ENCODE results near the gene GMIP.

Gene GMIP

DNA sequence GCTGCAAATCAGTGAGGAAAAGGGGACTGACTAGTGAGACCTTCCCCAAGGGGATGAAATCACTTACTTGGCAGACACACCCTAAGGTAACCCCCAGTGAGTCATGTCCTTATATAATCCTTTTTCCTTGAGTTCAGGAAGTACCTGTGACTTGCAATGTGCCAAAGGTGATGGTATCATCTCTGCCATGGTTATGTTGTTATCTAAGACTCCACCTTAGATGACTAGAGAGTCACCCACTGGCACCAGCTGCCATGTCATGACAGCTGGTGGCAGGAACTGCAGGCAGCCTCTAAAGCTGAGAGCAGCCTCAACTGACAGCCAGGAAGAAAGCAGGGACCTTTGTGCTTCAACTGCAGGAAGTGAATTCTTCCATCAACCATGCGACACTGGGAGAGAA lies 37.4 kb downstream of the GMIP start:
- no peak for DNase-seq (ENCODE audit: low read depth in 2 of 2)

DNA sequence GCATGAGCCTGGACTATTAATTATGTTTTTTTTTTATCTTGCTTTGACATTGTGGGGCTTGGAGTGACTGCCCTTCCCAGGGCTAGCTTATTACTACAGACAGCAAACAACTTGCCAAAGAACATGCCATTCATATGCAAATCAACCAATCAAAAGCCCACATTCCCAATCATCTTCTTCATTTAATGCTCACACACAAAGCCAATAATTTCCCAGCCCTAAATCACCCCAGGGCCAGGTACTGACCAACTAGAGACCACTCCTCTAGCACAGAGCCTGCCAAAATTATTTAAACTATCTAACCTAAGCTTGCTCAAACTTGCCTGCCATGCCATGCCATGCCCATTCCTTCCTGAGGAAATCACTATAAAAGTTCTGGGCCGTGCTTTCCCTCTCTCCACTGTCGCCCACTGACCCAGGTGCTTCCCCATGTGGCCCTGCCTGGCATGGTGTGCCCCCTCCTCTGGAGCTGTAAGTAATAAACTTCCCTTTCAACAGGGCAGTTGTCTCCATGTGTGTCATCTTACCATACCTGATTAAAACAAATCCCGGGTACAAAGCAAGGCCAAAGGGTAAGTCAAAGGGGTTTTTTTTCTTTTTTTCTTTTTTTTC lies 40.6 kb downstream of the GMIP start:
- DNase-seq (ENCODE audit: low read depth in 2 of 2), result no peak

DNA sequence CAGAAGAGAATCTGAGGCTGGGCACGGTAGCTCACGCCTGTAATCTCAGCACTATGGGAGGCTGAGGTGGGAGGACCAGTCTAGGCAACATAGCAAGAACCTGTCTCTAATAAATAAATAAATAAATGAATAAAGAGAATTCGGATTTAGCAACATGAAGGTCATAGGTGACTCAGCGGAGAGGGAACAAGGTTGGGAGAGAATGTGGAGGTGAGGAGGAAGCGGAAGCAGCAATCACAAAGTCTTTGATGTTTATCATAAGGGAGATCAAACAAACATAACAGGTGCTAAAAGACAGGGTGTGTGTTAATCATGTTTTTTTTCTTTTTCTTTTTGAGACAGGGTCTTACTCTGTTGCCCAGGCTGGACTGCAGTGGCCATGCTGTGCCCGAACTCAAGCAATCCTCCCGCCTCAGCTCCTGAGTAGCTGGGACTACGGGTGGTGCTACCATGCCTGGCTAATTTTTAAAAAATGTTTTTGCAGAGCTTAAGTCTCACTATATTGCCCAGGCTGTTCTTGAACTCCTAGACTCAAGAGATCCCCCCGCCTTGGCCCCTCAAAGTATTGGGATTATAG lies 41.2 kb downstream of the GMIP start:
- DNase-seq (ENCODE audit: low read depth in 2 of 2), result peak in 1 of 2 donors; percentile 40

DNA sequence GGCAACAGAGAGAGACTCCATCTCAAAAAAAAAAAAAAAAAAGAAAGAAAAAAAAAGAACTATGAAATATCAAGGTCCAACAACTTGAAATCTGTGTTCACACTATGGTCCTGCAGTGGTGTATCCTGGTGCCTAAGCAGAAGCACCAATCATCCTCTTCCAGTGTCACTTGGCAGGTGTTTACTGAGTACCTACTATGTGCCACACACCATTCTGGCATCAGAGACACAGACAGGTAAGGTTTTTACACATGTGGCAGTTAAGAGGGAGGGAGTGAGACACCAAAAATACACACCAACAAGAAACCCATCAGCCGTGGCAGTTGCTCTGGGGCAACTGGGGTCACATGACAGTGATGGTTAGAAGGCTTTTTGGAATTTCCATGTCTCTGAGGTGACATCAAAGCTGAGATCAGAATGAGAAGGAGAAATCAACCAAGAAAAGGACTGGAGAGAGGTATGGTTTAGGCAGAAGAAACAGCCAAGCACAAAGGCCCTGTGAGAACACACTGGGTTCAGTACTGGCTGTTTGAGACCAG lies 42.6 kb downstream of the GMIP start:
- DNase-seq (ENCODE audit: low read depth in 2 of 2), result no peak

DNA sequence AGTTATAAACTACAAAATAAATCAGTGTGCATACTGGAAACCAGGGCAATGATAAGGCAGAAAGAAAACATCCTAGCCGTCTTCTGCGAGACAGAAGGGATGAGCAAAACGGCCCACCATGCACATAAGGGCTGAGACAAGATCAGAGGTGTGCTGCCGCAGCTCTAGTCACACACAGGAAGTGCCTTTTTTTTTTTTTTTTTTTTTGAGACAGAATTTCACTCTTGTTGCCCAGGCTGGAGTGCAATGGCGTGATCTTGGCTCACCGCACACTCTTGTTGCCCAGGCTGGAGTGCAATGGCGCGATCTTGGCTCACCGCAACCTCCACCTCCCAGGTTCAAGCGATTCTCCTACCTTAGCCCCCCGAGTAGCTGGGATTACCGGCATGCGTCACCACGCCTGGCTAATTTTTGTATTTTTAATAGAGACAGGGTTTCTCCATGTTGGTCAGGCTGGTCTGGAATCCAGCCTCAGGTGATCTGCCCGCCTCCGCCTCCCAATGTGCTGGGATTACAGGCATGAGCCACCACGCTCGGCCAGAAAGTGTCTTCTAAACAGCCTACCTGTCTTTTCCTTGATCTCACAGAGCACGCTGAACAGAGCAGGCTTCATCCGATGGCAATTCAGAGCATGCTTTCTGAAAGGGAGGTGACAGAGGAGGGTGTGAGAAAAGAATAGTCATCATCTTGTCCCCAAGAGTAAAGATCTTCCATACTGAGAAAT lies 44.6 kb downstream of the GMIP start:
- DNase-seq (ENCODE audit: low read depth in 2 of 2), result peak; percentile 24 to 40

DNA sequence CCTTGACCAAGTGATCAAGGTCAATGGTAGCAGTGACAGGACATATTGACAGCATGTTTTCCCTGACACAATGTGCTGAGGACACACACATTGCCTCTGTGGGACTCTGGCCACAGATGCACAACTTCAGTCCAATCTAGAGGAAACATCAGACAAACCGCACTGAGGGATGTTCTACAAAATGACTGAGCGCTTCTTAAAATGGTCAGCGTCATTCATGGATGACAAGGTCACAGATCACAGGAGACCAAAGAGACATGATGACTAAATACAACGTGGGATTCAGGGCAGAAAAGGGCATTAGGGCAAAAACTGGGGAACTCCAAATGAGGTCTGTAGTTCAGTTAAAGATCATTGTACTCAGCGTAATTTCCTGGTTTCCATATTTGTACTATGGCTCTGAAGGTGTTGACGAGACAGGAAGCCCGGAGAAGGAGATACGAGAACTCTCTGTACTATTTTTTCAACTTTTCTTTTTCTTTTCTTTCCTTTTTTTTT lies 45.6 kb downstream of the GMIP start:
- peak in 1 of 2 donors; percentile 51 for DNase-seq (ENCODE audit: low read depth in 2 of 2)

DNA sequence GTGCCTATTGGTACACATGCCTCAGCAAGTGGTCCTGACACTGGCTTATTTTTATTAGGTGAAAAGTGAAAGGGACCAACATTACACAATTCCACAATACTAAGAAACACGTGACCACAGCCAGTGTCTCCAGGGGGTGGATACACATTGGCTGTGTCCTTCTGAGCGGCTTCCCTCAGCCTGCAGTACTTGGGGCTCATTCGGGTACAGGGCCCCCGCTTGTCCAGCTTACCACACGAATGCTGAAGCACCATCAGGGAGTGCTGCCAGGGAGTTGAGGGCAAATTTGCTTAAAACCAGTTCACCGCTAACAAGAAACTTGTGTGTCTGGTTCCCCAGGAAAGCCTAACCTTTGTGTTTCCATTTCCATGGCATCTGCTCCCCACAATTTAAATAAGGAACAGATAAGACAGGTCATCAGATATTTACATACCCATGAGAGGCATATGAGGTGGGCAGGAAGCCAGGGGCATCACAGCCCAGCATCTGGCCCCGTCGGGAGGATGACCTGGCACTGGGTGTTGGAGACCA lies 48.2 kb downstream of the GMIP start:
- no peak for DNase-seq (ENCODE audit: low read depth in 2 of 2)

DNA sequence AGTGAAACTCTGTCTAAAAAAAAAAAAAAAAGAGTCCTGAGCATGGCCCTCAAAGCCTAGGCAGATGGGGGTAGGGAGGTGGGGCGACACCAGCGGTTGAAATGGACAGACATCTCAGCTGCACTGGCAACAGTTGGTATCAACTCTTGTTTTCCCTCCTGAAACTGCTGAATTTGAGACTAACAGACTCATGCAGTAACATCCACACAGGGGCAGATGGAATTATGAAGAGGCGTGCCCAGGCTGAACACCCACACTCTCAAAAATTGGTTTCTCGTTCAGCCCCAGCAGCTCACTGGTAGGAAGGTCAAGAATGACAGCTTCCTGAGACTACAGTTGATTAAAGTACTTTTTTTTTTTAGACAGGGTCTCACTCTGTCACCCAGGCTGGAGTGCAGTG lies 49.1 kb downstream of the GMIP start:
- no peak for DNase-seq (ENCODE audit: low read depth in 2 of 2)

DNA sequence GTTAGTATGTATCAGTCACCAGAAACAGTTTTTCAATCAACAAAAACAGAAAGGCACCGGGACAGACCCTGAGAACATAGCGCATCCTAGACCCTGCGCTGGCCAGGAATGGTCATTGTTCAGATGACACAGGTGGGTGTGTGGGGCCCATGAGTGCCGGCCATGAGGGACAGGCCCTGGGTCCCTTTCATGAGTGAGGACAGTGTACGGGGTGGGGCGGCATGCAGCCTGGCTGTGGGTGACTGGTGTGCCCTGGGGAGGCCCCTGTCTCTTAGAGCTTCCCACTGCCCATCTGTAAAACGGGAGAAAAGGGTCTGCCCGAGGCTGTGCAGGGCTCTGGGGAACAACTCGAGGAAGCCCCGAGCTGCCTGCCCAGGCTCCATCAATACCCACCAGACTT lies 50.8 kb downstream of the GMIP start:
- DNase-seq (ENCODE audit: low read depth in 2 of 2), result no peak

DNA sequence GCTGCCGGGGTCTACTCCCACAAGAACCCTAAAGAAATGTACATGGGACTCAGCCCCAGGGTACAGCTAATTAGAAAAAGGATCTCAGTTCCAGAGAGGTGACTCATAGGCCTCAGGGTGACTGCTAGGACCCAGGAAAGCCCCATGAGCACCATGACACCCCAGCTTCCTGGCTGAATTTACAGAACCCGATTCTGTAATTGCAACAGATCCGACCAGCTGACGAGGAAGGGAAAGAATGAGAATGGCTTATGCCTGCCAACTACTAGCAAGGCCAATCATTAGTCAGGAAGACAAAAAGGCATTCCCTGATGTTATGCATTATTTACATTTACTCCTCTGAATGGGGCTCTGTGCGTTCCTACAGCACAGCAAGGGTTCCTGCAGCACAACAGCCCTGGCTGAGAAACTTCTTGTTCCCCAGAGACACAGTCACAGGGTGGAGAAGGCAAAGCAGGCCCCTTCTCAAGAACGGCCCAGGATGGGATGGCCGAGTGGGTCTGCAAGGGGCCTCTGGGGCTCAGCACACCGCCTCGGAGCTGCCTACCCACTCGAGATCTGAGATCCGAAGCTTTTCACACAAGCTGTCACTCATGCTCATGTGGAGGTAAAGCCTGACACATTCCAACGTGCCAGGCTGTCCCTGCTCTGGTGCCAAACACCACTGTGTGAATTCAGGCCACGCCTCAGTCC lies 52.2 kb downstream of the GMIP start:
- peak; percentile 38 to 56 for DNase-seq (ENCODE audit: low read depth in 2 of 2)

DNA sequence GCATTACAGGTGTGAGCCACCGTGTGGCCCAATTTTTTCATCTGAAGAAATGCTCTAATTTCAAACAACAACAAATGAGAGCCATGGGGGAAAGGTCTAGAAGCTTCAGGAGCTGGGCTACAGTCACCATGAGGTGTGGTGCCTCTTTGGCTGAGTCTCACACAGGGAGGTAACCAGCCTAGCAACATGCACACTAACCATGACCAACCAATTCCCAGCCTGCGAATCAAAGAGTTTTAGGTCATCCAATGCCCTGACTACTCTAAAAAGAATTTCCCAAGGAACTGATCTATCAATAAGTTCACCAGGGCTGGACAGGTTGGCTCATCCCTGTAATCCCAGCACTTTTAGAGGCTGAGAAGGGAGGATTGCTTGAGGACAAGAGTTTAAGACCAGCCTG lies 54.9 kb downstream of the GMIP start:
- no peak for DNase-seq (ENCODE audit: low read depth in 2 of 2)

DNA sequence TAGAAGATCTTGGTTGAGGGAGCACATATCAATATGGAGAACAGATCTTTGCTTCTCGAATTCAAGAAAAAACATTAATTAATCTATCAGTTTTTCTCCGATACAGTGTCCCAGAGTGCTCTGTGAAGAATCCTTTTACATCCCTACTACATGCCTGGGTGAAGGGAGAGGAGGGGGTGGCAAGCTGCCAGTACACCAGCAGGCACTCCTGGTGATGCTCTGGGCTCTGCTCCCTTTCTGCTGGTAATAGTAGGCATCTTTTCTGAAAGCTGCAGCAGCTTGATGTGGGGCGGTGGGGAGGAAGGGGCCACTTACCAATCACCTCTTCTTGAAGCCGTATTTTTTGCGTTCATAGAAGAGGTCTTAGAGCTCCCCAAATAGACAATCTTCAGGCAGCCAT lies 55.7 kb downstream of the GMIP start:
- no peak for DNase-seq (ENCODE audit: low read depth in 2 of 2)

DNA sequence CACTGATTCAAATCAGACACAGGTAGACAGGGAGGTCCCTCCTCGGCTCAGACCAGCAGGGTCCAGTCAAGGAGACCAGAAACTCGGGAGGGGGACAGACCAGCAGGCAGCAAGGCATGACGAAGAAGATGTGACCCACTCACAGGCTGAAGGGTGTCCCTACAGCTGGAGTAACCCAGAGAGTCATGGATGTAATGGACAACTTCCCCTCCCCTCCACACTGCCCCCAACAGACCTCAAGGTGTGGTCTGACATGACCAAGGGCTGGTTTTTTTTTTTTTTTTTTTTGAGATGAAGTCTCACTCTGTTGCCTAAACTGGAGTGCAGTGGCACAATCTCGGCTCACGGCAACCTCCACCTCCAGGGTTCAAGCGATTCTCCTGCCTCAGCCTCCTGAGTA lies 59.1 kb downstream of the GMIP start:
- no peak for DNase-seq (ENCODE audit: low read depth in 2 of 2)

DNA sequence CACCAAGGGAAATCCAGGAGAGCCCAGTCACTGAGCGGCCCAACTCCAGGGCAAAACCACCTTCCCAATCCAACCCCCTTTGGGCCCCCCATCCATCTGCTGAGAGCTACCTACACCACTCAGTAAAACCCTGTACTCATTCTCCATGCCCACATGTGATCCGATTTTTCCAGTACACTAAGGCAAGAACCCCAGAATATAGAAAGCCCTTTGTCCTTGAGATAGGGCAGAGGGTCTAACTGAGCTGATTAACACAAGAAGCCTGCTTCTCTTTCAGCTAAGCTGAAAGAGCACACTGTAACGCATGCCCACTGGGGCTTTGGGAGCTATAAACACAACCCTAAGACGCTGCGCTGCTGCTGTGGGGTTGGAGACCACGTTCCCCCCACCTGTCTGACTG lies 61.0 kb downstream of the GMIP start:
- DNase-seq (ENCODE audit: low read depth in 2 of 2), result no peak

DNA sequence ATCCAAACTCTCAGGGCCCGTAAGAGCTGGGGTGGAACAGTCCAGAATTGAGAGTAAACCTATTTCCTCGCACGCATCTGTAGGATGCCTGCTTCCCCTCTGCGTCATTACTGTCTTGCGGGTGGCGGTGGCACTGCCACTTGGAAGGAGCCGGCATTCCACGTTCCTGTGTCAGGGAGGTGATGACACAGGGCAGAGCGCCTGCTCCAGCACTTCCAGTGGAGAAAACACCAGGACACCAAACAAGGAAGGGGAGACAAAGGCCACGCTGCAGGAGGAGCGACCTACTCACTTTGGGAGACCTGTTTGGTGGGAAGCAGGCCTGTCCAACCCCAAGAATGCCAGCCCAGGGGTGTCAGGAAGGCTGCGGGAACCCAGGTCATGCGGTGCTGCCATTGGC lies 62.1 kb downstream of the GMIP start:
- no peak for DNase-seq (ENCODE audit: low read depth in 2 of 2)

DNA sequence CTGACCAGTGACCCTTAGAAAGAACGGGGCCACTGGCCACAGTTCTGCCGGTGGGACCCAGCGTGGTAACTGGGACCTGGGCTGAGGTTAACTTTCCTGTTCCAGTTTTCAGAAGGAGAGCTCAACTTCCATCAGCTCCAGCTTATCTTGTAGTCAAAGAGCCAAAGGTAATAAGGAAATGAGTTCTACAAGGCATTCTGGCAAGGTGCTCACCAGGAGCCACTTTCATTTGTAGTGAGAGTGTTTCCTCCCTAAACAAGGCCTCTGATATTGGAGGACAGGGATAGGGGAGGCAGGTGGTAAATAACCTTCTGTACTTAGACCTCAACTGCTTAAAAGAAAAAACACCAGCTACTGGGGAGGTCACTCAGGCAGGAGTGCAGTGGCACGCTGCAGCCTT lies 63.0 kb downstream of the GMIP start:
- no peak for DNase-seq (ENCODE audit: low read depth in 2 of 2)

DNA sequence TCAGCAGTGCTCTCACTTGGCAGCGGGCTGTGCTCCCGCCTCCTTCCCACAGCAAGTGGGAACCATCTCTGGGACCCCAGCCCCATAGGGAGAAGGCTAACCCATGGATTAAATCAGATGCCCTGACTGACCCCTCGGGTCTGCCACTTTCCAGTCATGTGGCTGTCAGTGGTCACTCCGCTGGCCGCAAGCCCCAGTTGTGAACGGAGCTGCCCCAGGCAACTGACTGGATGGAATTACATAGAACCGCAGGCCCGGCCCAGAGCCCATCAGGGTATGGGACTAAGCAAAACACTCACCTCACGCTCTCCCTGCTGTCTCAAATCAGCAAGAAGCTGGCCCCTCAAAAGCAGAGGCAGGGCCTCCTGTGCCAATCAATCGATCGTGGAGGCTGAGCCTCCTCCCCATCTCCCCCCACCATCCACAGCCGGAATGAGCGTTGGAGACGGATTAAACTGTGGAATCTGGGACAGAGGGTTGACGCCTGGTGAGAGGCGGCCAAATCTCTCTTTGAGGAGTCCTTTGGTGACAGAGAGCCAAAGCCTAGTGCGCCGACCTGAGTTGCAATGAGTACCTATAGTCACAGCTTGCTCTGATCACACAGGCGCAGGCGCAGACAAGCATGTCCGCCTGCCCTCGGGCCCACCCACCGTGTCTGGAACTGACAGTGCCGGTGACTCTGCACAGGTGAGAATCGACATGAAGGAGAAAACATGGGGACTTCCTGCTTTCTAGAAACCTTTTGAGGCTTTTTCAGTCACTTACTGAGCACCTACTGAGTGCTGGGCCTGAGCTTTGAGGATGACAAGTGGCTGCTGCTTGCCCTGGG lies 63.7 kb downstream of the GMIP start:
- no peak for DNase-seq (ENCODE audit: low read depth in 2 of 2)

Data from stimulated activated CD4-positive, alpha-beta T cell treated with anti-CD3 and anti-CD28 coated beads, Interleukin-1b, Interleukin-23, amount 100 ng/mL, for 4 hours (primary cell).